ENCODE data around the gene RAB20.

- TF ChIP-seq CTCF (conservative IDR thresholded peaks at IDR 0.05; ENCODE audit: low read length) (no peak), EZH2phosphoT487 (IDR thresholded peaks at IDR 0.05; ENCODE audit: borderline replicate concordance) (no peak)
Observed at GRCh38 chr13:110552767-110553166, 8.8 kb downstream of the RAB20 start.
